Stimulated activated CD4-positive, alpha-beta T cell treated with anti-CD3 and anti-CD28 coated beads, Interleukin-12 subunit alpha, Interleukin-12 subunit beta, amount 100 ng/mL, for 48 hours (primary cell): ENCODE measurements around the gene TMEM208.

Experiments used
- DNase-seq, 3 donors: peaks; one replicate each; pipeline ENCODE4 v3.0.0-alpha.2; 2020; ENCODE audit warnings: low read depth in 2 of 3, low spot score in 1 of 3

Gene TMEM208

GRCh38 chr16:67248401-67249177, 21.7 kb downstream of the TMEM208 start, which contains the start of gene SLC9A5:
Gene SLC9A5, plus strand, starts transcription at chr16:67248979. Its CDS starts 36 bp downstream, at chr16:67249015.
- no peak for DNase-seq

DNA sequence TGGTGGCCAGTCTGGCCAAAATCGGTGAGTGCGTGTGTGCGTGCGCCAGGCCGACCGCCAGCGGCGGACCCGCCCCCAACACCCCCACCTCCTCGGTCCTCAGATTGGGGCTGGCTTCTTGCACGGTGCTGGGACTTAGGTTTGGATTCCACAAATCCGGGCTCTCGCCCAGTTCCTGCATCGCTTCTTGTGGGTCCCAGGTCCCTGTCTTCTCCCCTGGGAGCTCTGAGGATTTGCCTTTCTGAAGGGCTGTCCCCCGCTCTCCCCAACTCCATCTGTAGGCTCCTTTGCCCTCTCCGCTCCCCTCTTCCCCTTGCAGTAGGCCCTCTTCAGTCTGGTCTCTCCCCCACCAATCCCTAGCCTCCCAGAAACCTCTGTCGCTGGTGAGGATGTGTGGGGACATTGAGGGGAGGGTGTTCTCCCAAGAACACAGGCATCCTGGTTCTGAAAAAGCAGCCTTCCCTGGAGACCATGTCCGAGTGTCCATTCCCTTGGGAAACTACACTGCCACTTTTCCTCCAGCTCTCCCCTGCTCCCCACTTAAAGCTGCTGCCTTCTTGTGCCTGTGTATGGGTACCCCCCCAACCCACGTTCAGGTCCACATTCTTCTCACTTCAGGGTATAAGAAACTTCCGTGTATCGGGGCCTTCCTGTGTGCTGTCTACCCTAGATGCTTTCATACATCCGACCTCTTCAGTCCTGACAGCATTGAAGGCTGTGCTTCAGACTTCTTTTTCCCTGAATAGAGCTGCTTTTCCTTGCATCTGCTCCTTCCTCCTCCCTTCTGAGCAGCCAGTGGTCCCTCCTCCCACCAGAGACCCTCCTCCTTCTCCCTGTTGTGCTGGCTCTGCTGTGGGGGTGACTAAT, 22.5 kb downstream of the TMEM208 start:
- no peak for DNase-seq

- no peak for DNase-seq
These were observed 23.1 kb downstream of the TMEM208 start for GRCh38 chr16:67250045-67250327.

DNA sequence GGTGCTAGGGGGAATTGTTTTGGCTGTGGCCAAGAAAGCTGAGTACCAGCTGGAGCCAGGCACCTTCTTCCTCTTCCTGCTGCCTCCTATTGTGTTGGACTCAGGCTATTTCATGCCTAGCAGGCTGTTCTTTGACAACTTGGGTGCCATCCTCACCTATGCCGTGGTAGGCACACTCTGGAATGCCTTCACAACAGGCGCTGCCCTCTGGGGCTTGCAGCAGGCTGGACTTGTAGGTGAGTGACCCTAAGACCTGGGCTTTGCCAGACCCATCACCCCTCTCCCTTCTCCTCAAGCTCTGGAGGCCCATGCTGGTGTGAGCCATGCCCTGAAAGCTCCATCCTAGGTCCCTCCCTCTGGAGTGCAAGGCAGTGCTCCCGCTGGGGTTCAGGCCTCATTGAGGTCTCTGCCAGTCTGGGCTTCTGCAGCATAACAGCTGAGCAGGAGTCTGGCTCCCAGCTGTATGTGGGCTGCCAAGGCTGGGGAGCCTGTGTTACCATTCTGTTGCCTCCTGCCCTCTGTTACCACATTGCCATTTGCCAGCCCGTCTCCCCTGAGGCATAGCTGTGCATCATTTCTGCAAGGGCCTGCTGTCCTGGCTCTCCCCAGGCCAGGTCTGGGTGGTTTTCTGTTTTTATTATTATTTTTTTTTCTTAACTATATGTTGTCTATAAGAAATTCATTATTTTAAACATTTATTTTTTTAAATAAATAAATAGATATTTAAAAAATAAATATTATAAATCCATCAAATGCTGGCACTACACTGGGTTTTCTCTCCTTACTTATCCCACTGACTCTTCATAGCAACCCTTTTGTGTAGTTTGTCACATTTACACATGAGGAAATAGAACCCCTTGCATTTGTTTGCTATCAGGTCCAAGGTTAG, 25.9 kb downstream of the TMEM208 start:
- DNase-seq, result no peak

DNA sequence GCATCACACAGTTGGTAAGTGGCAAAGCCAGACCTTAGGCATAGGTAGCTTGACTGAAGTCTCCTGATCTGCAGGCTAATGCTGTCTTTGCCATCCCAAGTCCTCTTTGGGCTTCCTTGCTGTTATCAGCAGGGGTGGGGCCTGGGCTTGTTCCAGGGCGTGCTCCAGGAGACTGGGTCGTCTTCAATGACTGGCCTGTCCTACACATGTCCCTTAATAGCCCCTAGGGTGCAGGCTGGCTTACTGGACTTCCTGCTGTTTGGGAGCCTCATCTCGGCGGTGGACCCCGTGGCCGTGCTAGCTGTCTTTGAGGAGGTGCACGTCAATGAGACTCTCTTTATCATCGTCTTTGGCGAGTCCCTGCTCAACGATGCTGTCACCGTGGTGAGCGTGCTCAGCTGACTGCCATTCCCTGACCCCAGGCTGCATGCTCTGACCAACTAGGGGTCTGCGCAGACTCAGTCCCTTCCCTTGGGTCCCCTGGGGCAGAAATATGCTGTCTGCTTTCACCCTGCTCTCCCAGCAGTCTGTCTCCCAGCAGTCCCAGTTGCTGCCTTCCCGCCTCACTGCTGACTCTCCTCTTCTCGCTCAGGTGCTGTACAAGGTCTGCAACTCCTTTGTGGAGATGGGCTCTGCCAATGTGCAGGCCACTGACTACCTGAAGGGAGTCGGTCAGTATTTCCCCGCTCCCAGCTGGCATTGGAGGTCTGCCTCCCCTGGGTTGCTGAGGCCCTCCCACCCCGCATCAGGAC, 28.0 kb downstream of the TMEM208 start:
- DNase-seq, result no peak

DNA sequence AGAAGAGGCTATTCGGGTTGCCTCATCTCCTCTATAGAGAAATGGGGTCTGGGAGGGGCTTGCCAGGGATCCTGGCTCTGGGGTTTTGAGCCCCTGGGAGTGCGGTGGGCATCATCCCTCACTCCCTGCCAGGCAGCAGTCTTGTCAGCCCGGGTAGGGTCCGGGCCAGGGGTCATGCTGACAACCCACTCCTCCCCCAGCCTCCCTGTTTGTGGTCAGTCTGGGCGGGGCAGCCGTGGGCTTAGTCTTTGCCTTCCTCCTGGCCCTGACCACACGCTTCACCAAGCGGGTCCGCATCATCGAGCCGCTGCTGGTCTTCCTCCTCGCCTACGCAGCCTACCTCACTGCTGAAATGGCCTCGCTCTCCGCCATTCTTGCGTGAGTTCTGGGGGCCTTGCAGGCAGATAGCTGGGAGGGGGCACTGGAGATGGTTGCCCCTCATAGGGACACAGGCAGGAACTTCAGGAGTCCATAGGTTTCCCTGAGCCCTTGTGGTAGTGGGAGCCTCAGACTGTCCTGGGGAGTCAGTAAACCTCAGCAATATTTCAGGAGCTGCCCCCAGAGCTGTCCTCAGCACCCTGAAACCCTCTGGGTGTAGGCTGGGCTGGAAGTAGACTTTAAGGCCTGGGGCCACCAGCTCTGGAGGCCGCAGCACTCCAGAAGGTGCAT, 28.8 kb downstream of the TMEM208 start:
- DNase-seq, result no peak

DNA sequence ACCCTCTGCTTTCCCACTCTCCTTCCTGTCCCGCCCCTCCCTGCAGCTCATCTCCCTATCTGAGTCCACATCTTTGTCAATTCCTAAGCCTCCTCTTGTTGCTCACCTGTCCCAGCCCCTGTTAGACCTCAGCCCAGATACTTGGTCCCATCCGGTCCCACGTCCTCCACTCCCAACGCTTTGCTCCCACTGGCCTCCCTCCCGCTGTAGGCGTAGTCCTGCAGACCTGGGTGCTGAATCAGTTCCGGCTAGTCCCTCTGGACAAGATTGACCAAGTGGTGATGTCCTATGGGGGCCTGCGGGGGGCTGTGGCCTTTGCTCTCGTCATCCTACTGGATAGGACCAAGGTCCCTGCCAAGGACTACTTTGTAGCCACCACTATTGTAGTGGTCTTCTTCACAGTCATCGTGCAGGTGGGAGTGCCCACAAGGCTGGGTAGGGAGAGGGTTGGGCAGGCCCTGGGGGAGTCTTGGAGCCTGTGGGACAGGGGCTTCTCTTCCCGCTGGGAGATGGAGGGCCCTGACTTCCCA, 29.8 kb downstream of the TMEM208 start:
- DNase-seq, result no peak

- no peak for DNase-seq
These were observed 30.7 kb downstream of the TMEM208 start for GRCh38 chr16:67257486-67258160.

DNA sequence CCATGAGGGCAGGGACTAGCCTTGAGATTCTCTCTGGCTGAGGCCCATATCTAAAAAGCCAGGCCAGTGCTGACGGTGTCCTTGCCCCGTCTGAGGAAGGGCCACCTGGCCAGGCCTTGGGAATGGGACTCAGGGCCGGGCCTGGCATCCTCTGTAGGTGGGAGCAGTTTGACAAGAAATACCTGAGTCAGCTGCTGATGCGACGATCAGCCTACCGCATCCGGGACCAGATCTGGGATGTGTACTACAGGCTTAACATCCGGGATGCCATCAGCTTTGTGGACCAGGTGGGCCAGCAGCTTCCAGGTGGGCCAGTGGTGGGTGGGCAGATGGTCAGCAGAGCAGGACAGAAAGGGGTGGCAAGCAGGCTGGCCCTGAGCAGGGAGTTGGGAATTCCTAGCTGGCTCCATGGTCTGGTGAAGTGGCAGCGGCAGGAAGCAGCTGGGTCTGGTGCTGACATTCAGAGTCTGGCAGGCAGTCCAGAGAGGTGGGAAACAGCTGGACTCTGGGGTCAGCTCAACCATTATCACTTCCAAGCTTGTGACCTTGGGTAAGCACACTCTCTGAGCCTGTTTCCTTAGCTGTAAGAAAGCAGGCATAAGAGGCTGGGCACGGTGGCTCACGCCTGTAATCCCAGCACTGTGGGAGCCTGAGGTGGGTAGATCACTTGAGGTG, 31.4 kb downstream of the TMEM208 start:
- no peak for DNase-seq

- no peak for DNase-seq
These were observed 32.8 kb downstream of the TMEM208 start for GRCh38 chr16:67259705-67260104.

DNA sequence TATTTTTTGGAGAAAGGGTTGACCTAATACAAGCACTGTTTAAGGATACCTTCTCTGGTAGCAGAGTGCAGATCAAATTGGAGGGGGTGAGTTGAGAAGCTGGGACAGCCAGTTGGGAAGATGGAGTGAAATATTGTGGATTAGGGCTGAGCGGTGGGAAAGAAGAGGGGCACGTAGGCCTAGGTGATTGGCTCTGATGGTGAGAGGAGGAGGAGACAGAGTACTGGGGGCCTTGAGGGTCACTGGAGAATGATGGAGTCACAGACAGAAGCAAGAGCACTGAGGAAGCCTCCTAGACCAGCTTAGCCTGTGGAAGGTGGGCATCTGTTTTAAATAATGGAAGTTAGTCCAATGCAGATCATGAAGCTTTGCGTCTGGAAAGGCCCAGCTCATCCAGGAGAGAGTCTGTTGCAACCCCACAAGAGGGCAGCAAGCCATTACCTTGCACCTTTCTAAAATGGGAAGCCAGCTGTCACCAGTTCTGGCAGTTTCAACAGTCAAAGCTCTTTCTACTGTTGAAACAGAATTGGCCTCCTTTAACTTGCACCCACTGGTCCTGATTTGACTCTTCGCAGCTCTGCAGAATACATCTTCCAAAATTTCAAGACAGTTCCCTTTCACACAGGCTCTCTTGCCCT, 33.6 kb downstream of the TMEM208 start:
- no peak for DNase-seq

GRCh38 chr16:67263201-67263600, 36.3 kb downstream of the TMEM208 start:
- DNase-seq, result no peak

GRCh38 chr16:67264277-67264676, 37.3 kb downstream of the TMEM208 start:
- no peak for DNase-seq

GRCh38 chr16:67264866-67265265, 37.9 kb downstream of the TMEM208 start:
- DNase-seq, result no peak

- no peak for DNase-seq
These were observed 38.9 kb downstream of the TMEM208 start for GRCh38 chr16:67265834-67266233.

DNA sequence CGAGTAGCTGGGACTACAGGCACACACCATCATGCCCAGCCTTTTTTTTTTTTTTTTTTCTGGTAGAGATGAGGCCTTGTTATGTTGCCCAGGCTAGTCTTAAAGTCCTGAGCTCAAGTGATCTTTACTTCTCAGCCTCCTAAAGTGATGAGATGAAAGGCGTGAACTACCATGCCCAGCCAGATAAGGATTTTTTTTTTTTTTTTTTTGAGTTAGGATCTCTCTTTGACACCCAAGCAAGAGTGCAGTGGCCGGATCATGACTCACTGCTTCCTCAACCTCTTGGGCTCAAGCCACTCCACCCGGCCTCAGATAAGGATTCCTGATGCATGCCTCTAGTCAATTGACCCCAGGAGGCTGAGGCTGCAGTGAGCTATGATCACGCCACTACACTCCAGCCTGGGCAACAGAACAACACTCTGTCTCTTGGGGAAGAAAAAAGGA, 41.2 kb downstream of the TMEM208 start:
- no peak for DNase-seq

DNA sequence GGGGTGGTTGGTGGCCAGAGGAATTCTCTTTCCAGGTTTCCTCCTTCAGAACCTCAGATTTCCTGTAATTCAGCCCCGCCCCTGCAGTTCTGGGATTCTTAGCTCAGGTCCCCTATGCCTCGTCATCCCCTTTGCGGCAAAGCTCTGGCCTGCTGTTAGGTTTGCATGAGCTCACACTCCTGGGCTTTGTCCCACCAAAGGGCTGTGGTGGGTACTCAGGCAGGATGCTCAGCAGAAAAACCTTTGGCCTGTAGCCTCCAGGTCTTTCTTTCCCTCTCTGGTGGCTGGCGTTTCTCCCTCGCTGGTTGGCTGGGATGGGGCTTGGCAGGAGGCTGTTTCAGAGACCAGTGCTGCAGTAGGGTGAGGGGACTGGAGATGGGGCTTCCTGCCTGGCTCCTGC, 42.8 kb downstream of the TMEM208 start:
- DNase-seq, result no peak

GRCh38 chr16:67270931-67271338, 44.0 kb downstream of the TMEM208 start:
- DNase-seq, result no peak
